ENCODE data around the gene DYRK1A. TPM values are rescaled to one million over a fixed set of nuclear protein-coding genes. Genes with fewer than 3 reads are reported as not detected.
A peak's percentile ranks its signal among the peaks of the same experiment; 100 is the strongest.

Gene DYRK1A
- total and polyA plus RNA-seq, 10 of the 15 experiments (the other 5 are each of a cell fraction or from before 2014, with no cell fraction given) = 2.4 to 68.6 (median 30.7) TPM

GRCh38 chr21:37563641-37564340 is 197.2 kb downstream of the DYRK1A start (continued):
- TF ChIP-seq MEF2B (IDR thresholded peaks at IDR 0.05; ENCODE audit: partially characterized antibody, poor library complexity, severe bottlenecking) (peak; percentile 87), E2F4 (IDR thresholded peaks at IDR 0.05; ENCODE audit: low read depth, low read length) (no peak), KDM1A (IDR thresholded peaks at IDR 0.05; ENCODE audit: borderline replicate concordance) (no peak), ATF7 (IDR thresholded peaks at IDR 0.05; ENCODE audit: low read depth) (no peak), POLR2AphosphoS5 (IDR thresholded peaks at IDR 0.05; ENCODE audit: low read length) (peak; percentile 83), KAT2A (conservative IDR thresholded peaks at IDR 0.05; ENCODE audit: control insufficient read depth, low read depth, low read length) (no peak), PKNOX1 (IDR thresholded peaks at IDR 0.05) (peak; percentile 77; the same call in 1 of the 2 replicates), STAT1 (conservative IDR thresholded peaks at IDR 0.05) (no peak), SMC3 (IDR thresholded peaks at IDR 0.05; ENCODE audit: borderline replicate concordance, low read length) (peak; percentile 18; the same call in 1 of the 2 replicates), NFIC (IDR thresholded peaks at IDR 0.05; ENCODE audit: low read depth, low read length) (no peak), HDAC2 (IDR thresholded peaks at IDR 0.05) (no peak), MEF2A (IDR thresholded peaks at IDR 0.05; ENCODE audit: insufficient read depth, low read depth, low read length) (no peak), PAX8 (IDR thresholded peaks at IDR 0.05) (no peak), SRF (IDR thresholded peaks at IDR 0.05; ENCODE audit: low read depth in 2 of 2, low read length in 2 of 2) (no peak), HDGF (IDR thresholded peaks at IDR 0.05) (no peak)
- TF ChIP-seq, protein P1, sequence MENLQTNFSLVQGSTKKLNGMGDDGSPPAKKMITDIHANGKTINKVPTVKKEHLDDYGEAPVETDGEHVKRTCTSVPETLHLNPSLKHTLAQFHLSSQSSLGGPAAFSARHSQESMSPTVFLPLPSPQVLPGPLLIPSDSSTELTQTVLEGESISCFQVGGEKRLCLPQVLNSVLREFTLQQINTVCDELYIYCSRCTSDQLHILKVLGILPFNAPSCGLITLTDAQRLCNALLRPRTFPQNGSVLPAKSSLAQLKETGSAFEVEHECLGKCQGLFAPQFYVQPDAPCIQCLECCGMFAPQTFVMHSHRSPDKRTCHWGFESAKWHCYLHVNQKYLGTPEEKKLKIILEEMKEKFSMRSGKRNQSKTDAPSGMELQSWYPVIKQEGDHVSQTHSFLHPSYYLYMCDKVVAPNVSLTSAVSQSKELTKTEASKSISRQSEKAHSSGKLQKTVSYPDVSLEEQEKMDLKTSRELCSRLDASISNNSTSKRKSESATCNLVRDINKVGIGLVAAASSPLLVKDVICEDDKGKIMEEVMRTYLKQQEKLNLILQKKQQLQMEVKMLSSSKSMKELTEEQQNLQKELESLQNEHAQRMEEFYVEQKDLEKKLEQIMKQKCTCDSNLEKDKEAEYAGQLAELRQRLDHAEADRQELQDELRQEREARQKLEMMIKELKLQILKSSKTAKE (IDR thresholded peaks at IDR 0.05; ENCODE audit: low read depth, poor library complexity, severe bottlenecking) = no peak
- TF ChIP-seq, protein P2, sequence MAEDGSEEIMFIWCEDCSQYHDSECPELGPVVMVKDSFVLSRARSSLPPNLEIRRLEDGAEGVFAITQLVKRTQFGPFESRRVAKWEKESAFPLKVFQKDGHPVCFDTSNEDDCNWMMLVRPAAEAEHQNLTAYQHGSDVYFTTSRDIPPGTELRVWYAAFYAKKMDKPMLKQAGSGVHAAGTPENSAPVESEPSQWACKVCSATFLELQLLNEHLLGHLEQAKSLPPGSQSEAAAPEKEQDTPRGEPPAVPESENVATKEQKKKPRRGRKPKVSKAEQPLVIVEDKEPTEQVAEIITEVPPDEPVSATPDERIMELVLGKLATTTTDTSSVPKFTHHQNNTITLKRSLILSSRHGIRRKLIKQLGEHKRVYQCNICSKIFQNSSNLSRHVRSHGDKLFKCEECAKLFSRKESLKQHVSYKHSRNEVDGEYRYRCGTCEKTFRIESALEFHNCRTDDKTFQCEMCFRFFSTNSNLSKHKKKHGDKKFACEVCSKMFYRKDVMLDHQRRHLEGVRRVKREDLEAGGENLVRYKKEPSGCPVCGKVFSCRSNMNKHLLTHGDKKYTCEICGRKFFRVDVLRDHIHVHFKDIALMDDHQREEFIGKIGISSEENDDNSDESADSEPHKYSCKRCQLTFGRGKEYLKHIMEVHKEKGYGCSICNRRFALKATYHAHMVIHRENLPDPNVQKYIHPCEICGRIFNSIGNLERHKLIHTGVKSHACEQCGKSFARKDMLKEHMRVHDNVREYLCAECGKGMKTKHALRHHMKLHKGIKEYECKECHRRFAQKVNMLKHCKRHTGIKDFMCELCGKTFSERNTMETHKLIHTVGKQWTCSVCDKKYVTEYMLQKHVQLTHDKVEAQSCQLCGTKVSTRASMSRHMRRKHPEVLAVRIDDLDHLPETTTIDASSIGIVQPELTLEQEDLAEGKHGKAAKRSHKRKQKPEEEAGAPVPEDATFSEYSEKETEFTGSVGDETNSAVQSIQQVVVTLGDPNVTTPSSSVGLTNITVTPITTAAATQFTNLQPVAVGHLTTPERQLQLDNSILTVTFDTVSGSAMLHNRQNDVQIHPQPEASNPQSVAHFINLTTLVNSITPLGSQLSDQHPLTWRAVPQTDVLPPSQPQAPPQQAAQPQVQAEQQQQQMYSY (CRISPR knock-in tag; IDR thresholded peaks at IDR 0.05) = 0 out of 2 replicates have a peak, but pooled peaks have one; percentile 30
- TF ChIP-seq, protein P3, sequence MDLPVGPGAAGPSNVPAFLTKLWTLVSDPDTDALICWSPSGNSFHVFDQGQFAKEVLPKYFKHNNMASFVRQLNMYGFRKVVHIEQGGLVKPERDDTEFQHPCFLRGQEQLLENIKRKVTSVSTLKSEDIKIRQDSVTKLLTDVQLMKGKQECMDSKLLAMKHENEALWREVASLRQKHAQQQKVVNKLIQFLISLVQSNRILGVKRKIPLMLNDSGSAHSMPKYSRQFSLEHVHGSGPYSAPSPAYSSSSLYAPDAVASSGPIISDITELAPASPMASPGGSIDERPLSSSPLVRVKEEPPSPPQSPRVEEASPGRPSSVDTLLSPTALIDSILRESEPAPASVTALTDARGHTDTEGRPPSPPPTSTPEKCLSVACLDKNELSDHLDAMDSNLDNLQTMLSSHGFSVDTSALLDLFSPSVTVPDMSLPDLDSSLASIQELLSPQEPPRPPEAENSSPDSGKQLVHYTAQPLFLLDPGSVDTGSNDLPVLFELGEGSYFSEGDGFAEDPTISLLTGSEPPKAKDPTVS (IDR thresholded peaks at IDR 0.05; ENCODE audit: low read depth, low read length) = no peak

All from GM12878 (cell line).